HepG2 (cell line): Measurements from ENCODE around the gene SRRM1. TPM values are rescaled to one million over a fixed set of nuclear protein-coding genes. Genes with fewer than 3 reads are reported as not detected.
A peak's percentile ranks its signal among the peaks of the same experiment; 100 is the strongest.

Experiments
- DMAP1 ChIP-seq: IDR thresholded peaks from 2 replicates; pipeline ENCODE4 v1.6.1; 2016
- DPF2 ChIP-seq: sonication (generic); formaldehyde crosslinking; IDR thresholded peaks from 2 replicates; pipeline ENCODE4 v1.4.0; 2020; ENCODE audit warnings: mild to moderate bottlenecking, low read depth, missing genetic modification reagents, borderline replicate concordance
- E2F1 ChIP-seq: sonication (generic); formaldehyde crosslinking; IDR thresholded peaks from 2 replicates; pipeline ENCODE4 v1.5.0; 2020; ENCODE audit warnings: missing genetic modification reagents
- ELF3 ChIP-seq: IDR thresholded peaks from 2 replicates; pipeline ENCODE4 v1.6.1; 2016; ENCODE audit warnings: missing genetic modification reagents, missing compliant biosample characterization
- EP300 ChIP-seq, 3 experiments: sonication (generic) in 1 of 3; formaldehyde crosslinking in 1 of 3; IDR thresholded peaks; 2 replicates each; pipeline versions ENCODE4 v1.5.1 to v1.6.1; 2011 to 2020; ENCODE audit warnings: low read depth in 2 of 3, low read length in 2 of 3, borderline replicate concordance in 1 of 3, improper control_type of control experiment in 1 of 3, mild to moderate bottlenecking in 1 of 3, missing genetic modification reagents in 1 of 3, moderate library complexity in 1 of 3
- FOXP4 ChIP-seq: sonication (generic); formaldehyde crosslinking; IDR thresholded peaks from 2 replicates; pipeline ENCODE4 v1.4.0; 2020; ENCODE audit warnings: missing genetic modification reagents
- GFI1 ChIP-seq: sonication (generic); formaldehyde crosslinking; IDR thresholded peaks from 2 replicates; pipeline ENCODE4 v1.5.0; 2020; ENCODE audit warnings: missing genetic modification reagents, mild to moderate bottlenecking, borderline replicate concordance
- KDM5B ChIP-seq: sonication (generic); formaldehyde crosslinking; IDR thresholded peaks from 2 replicates; pipeline ENCODE4 v1.4.0; 2020; ENCODE audit warnings: missing genetic modification reagents, mild to moderate bottlenecking, borderline replicate concordance
- MNT ChIP-seq: fragments of 450-650 bp; IDR thresholded peaks from 2 replicates; pipeline ENCODE4 v1.6.1; 2016
- MYC ChIP-seq: sonication (generic); formaldehyde crosslinking; IDR thresholded peaks from 2 replicates; pipeline ENCODE4 v1.9.0; 2021; ENCODE audit warnings: missing genetic modification reagents, borderline replicate concordance
- NR2F2 ChIP-seq: IDR thresholded peaks from 2 replicates; pipeline ENCODE4 v1.6.1; 2012; ENCODE audit warnings: low read depth, inconsistent platforms, borderline replicate concordance
- SATB2 ChIP-seq: sonication (generic); formaldehyde crosslinking; IDR thresholded peaks from 2 replicates; pipeline ENCODE4 v1.5.0; 2020; ENCODE audit warnings: missing genetic modification reagents
- SIN3B ChIP-seq: fragments of 150-350 bp; IDR thresholded peaks from 2 replicates; pipeline ENCODE4 v1.6.1; 2014; ENCODE audit warnings: low read length
- SMAD9 ChIP-seq: sonication (generic); formaldehyde crosslinking; IDR thresholded peaks from 2 replicates; pipeline ENCODE4 v1.5.1; 2020; ENCODE audit warnings: mild to moderate bottlenecking, missing genetic modification reagents
- STAT5B ChIP-seq: sonication (generic); formaldehyde crosslinking; IDR thresholded peaks from 2 replicates; pipeline ENCODE4 v1.4.0; 2020; ENCODE audit warnings: missing genetic modification reagents
- TFDP1 ChIP-seq: IDR thresholded peaks from 2 replicates; pipeline ENCODE4 v1.6.1; 2016; ENCODE audit warnings: missing compliant biosample characterization, missing genetic modification reagents, borderline replicate concordance
- ZC3H4 ChIP-seq: sonication (generic); formaldehyde crosslinking; IDR thresholded peaks from 2 replicates; pipeline ENCODE4 v1.4.0; 2020; ENCODE audit warnings: missing genetic modification reagents, borderline replicate concordance
- ZFP36 ChIP-seq: fragments of 150-350 bp; IDR thresholded peaks from 2 replicates; pipeline ENCODE4 v1.6.1; 2018; ENCODE audit warnings: borderline replicate concordance, low read length, low read depth; ENCODE audit not compliant: partially characterized antibody
- ZFP41 ChIP-seq: sonication (generic); formaldehyde crosslinking; IDR thresholded peaks from 2 replicates; pipeline ENCODE4 v1.4.0; 2020; ENCODE audit warnings: mild to moderate bottlenecking, missing genetic modification reagents, borderline replicate concordance
- ZMYM3 ChIP-seq: sonication (generic); formaldehyde crosslinking; IDR thresholded peaks from 2 replicates; pipeline ENCODE4 v1.5.1; 2020; ENCODE audit warnings: mild to moderate bottlenecking, missing genetic modification reagents
- ZNF160 ChIP-seq: sonication (generic); formaldehyde crosslinking; IDR thresholded peaks from 2 replicates; pipeline ENCODE4 v1.8.0; 2022; ENCODE audit warnings: mild to moderate bottlenecking, inconsistent platforms, missing genetic modification reagents
- ZNF432 ChIP-seq: sonication (generic); formaldehyde crosslinking; IDR thresholded peaks from 2 replicates; pipeline ENCODE4 v1.5.0; 2020; ENCODE audit warnings: missing genetic modification reagents, mild to moderate bottlenecking, borderline replicate concordance
- ZNF616 ChIP-seq: sonication (generic); formaldehyde crosslinking; IDR thresholded peaks from 2 replicates; pipeline ENCODE4 v1.5.0; 2020; ENCODE audit warnings: low read depth, mild to moderate bottlenecking, missing genetic modification reagents
- ZSCAN21 ChIP-seq: sonication (generic); formaldehyde crosslinking; IDR thresholded peaks from 2 replicates; pipeline ENCODE4 v1.8.0; 2022; ENCODE audit warnings: mild to moderate bottlenecking, missing genetic modification reagents, moderate library complexity, borderline replicate concordance
- polyA plus RNA-seq, 8 experiments: library from polyadenylated mRNA; depleted of rRNA in 3 of 8; stranded (reverse) in 7 of 8; unstranded in 1 of 8; fragments of >200 nt; fragmentation: Illumina TruSeq in 4 of 8; extraction: Trizol in 4 of 8; gene quantifications; 2 replicates each; pipeline versions ENCODE4 v1.2.1 to v1.2.3, GENCODE V29; 2011 to 2016; ENCODE audit warnings: low read depth in 4 of 8, missing spikeins in 1 of 8, mixed read lengths in 1 of 8; ENCODE audit not compliant: insufficient read depth in 1 of 8
- total RNA-seq, 5 experiments: library from RNA; depleted of rRNA; stranded (reverse); fragments of >200 nt; fragmentation: Illumina TruSeq; extraction: Trizol; gene quantifications; 2 replicates each; pipeline ENCODE4 v1.2.3, GENCODE V29; 2016; ENCODE audit warnings: low read depth in 1 of 5

SRRM1 gene
- total and polyA plus RNA-seq, 2 of the 13 experiments (the other 11 are each of a cell fraction or from before 2014, with no cell fraction given), result 31.6 to 44.5 TPM

- no peak for TF ChIP-seq ZNF432 (CRISPR knock-in tag)
- peak; percentile 85; the same call in 1 of the 2 replicates for TF ChIP-seq TFDP1 (CRISPR knock-in tag)
- 0 out of 4 replicates have a peak, but pooled peaks of 1 of the 2 experiments have one; percentile 37 for TF ChIP-seq EP300 (IDR thresholded peaks at IDR 0.05; ENCODE audit: low read depth in 2 of 2, low read length in 2 of 2)
- no peak for TF ChIP-seq EP300 (CRISPR knock-in tag; IDR thresholded peaks at IDR 0.05; ENCODE audit: borderline replicate concordance)
- TF ChIP-seq ZFP36, result no peak
- TF ChIP-seq SMAD9, result no peak
- TF ChIP-seq ZSCAN21 (CRISPR knock-in tag), result peak; percentile 52; the same call in 1 of the 2 replicates
- TF ChIP-seq SATB2 (CRISPR knock-in tag), result no peak
- no peak for TF ChIP-seq ZNF160 (CRISPR knock-in tag)
- TF ChIP-seq E2F1, result peak; percentile 45
- peak; percentile 90 for TF ChIP-seq ZMYM3 (CRISPR knock-in tag)
- TF ChIP-seq MYC (CRISPR knock-in tag), result peak; percentile 33; the same call in 1 of the 2 replicates
- TF ChIP-seq STAT5B (CRISPR knock-in tag), result no peak
- TF ChIP-seq DMAP1, result no peak
- TF ChIP-seq GFI1 (CRISPR knock-in tag), result 0 out of 2 replicates have a peak, but pooled peaks have one; percentile 50
- no peak for TF ChIP-seq NR2F2
- no peak for TF ChIP-seq ZFP41
- no peak for TF ChIP-seq SIN3B
- TF ChIP-seq ZC3H4 (CRISPR knock-in tag), result no peak
- peak; percentile 70 for TF ChIP-seq FOXP4 (CRISPR knock-in tag)
- TF ChIP-seq DPF2 (CRISPR knock-in tag), result no peak
- no peak for TF ChIP-seq MNT
- TF ChIP-seq ZNF616 (CRISPR knock-in tag), result no peak
- TF ChIP-seq ELF3 (CRISPR knock-in tag), result peak; percentile 28; the same call in 1 of the 2 replicates
- TF ChIP-seq KDM5B, result peak; percentile 50; the same call in 1 of the 2 replicates
These were observed 37.4 kb upstream of the SRRM1 start (continued) for GRCh38 chr1:24605534-24606295.
